PC-9 (cell line): ENCODE results near the gene DNAJC12. TPM values are rescaled to one million over a fixed set of nuclear protein-coding genes. Genes with fewer than 3 reads are reported as not detected.

Experiments used
- BruUV-seq: library from RNA; stranded (reverse); fragments of 400-500 nt; replicated peaks from 2 replicates; lab custom pipeline; 2021; lab: Mats Ljungman, UMichigan
- CTCF ChIA-PET: fragments of 300-600 bp; sonication (Branson Sonifier 250); formaldehyde crosslinking; loops from one replicate; lab custom pipeline; 2022; ENCODE audit warnings: antibody characterized with exemption; lab: Charles Lee
- POLR2A ChIA-PET: fragments of 300-600 bp; sonication (Branson Sonifier 250); formaldehyde crosslinking; loops from one replicate; lab custom pipeline; 2022; ENCODE audit warnings: antibody characterized with exemption; ENCODE audit not compliant: unreplicated experiment; lab: Charles Lee
- DNase-seq, 2 experiments: peaks; one replicate each; pipeline versions ENCODE4 v3.0.0 to v3.0.0-alpha.2; 2015 to 2022; ENCODE audit warnings: mixed read lengths in 1 of 2
- H2AFZ ChIP-seq: fragments of 200-600 bp; sonication (generic); 2 replicates; pipeline ENCODE4 v1.8.1; 2017; ENCODE audit warnings: antibody characterized with exemption
- H3F3A ChIP-seq: fragments of 200-600 bp; sonication (generic); 2 replicates; pipeline ENCODE4 v1.8.1; 2017; ENCODE audit warnings: antibody characterized with exemption, mild to moderate bottlenecking, low read depth; ENCODE audit not compliant: insufficient read depth
- H3K27ac ChIP-seq: fragments of 200-600 bp; sonication (generic); 2 replicates; pipeline ENCODE4 v1.6.1; 2016; ENCODE audit warnings: mixed run types
- H3K27me3 ChIP-seq: fragments of 200-600 bp; sonication (generic); 2 replicates; pipeline ENCODE4 v1.6.1; 2016; ENCODE audit warnings: low read depth, mixed run types; ENCODE audit not compliant: insufficient read depth
- H3K36me3 ChIP-seq: fragments of 200-600 bp; sonication (generic); 2 replicates; pipeline ENCODE4 v1.6.1; 2016; ENCODE audit warnings: low read depth, mixed run types
- H3K4me1 ChIP-seq: fragments of 200-600 bp; sonication (generic); replicated peaks from 2 replicates; pipeline ENCODE4 v1.6.1; 2016; ENCODE audit warnings: mixed run types; ENCODE audit not compliant: insufficient read depth
- H3K4me2 ChIP-seq: fragments of 200-600 bp; sonication (generic); 2 replicates; pipeline ENCODE4 v1.6.1; 2017; ENCODE audit warnings: mixed run types
- H3K4me3 ChIP-seq: fragments of 200-600 bp; sonication (generic); 2 replicates; pipeline ENCODE4 v1.6.1; 2016; ENCODE audit warnings: mixed run types
- H3K79me2 ChIP-seq: fragments of 200-600 bp; sonication (generic); 2 replicates; pipeline ENCODE4 v1.6.1; 2017; ENCODE audit warnings: low read depth, mixed run types
- H3K9me2 ChIP-seq: fragments of 200-600 bp; sonication (generic); 2 replicates; pipeline ENCODE4 v1.8.1; 2017; ENCODE audit warnings: mild to moderate bottlenecking; ENCODE audit not compliant: insufficient read depth
- H3K9me3 ChIP-seq: fragments of 200-600 bp; sonication (generic); 2 replicates; pipeline ENCODE4 v1.8.1; 2016; ENCODE audit warnings: low read depth; ENCODE audit not compliant: insufficient read depth
- H4K20me1 ChIP-seq: fragments of 200-600 bp; sonication (generic); 2 replicates; pipeline ENCODE4 v1.8.1; 2017; ENCODE audit not compliant: insufficient read depth
- CTCF ChIP-seq: fragments of 200-600 bp; sonication (generic); conservative IDR thresholded peaks from 2 replicates; pipeline ENCODE4 v1.6.1; 2017; ENCODE audit warnings: mixed run types, antibody characterized with exemption, mild to moderate bottlenecking, moderate library complexity
- EZH2 ChIP-seq: fragments of 200-600 bp; sonication (generic); IDR thresholded peaks from 2 replicates; pipeline ENCODE4 v1.8.0; 2017; ENCODE audit warnings: antibody characterized with exemption, low read depth
- intact Hi-C: fragments of 100-400 bp; cut with micrococcal nuclease; formaldehyde crosslinking; loops from one replicate; pipeline ENCODE4 v1.10.0; 2022; ENCODE audit not compliant: unreplicated experiment
- total RNA-seq: library from RNA; stranded (reverse); gene quantifications from 2 replicates; pipeline ENCODE4 v1.2.3, GENCODE V29; 2021

The DNAJC12 gene
- total RNA-seq, 1 experiment from 2014 or later = 0.33 TPM

- Histone ChIP-seq H3K9me2 (no peaks in the 10 kb centered on the region), H3K4me2 (no peak overlapping the region), H3K79me2 (no peaks in the 10 kb centered on the region), H2AFZ (no peak overlapping the region), H3F3A (no peaks in the 10 kb centered on the region), H3K27me3 (no peaks in the 10 kb centered on the region), H3K27ac (no peak overlapping the region), H4K20me1 (no peaks in the 10 kb centered on the region), H3K9me3 (no peaks in the 10 kb centered on the region), H3K36me3 (no peaks in the 10 kb centered on the region), H3K4me3 (no peak overlapping the region), H3K4me1 (no peaks in the 10 kb centered on the region)
- no TSS peak for BruUV-seq
- CTCF ChIA-PET = no interaction called here
- no peak for DNase-seq
- no peak for TF ChIP-seq EZH2
- no peak for TF ChIP-seq CTCF
- intact Hi-C loops = loop anchor here (10.0 kb wide), 1 partner anchor 250 kb away; no protein-coding TSS in a partner anchor
- POLR2A ChIA-PET = no interaction called here
Measured at GRCh38 chr10:67775279-67775678, 62.7 kb downstream of the DNAJC12 start.

DNA sequence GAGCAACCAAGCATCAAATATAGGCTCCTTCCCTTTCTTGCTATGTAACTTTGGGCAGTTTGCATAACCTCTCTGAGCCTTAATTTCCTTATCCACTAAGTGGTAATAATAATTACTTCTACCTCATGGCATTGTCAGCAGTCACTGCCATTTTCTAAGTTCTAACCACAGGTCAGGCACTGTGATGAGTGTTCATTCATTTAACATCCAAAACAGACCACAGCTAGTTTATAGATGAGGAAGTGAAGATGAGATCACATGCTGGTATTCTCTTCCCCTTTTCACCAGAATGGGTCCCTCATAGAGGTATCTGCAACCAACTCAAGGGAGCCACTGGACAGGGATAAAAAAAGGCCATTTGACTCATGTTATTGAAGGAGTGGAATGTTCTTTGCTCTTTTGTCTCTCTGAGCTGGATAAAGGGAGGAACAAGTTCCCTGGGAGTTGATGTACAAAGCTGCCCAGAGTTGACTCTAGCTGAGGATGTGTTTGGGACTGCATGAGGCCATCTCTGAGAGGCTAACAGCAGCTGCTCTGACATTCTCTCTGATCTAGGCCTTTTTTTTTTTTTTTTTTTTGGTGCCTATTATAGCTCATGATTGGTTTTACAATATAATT is 65.0 kb downstream of the DNAJC12 start:
- H4K20me1 ChIP-seq = no peaks in the 10 kb centered on the region
- H3K4me3 ChIP-seq = no peak overlapping the region
- H3K9me2 ChIP-seq = no peaks in the 10 kb centered on the region
- H3K79me2 ChIP-seq = no peaks in the 10 kb centered on the region
- H3K27ac ChIP-seq = no peak overlapping the region
- H3K36me3 ChIP-seq = no peaks in the 10 kb centered on the region
- ChIA-PET CTCF (interaction anchor here (0.6 to 0.7 kb wide), 3 partner anchors 285 to 459 kb away, joined by 6 to 8 read pairs (median 7); partner anchors contain the start of gene ATOH7), POLR2A (no interaction called here)
- no TSS peak for BruUV-seq
- DNase-seq = no peak
- H3K9me3 ChIP-seq = no peaks in the 10 kb centered on the region
- no peaks in the 10 kb centered on the region for H3K4me1 ChIP-seq
- intact Hi-C loops = loop anchor here (10.0 kb wide), 1 partner anchor 248 kb away; no protein-coding TSS in a partner anchor
- TF ChIP-seq EZH2 (no peak), CTCF (no peak)
- no peaks in the 10 kb centered on the region for H3F3A ChIP-seq
- no peaks in the 10 kb centered on the region for H3K27me3 ChIP-seq
- H3K4me2 ChIP-seq = no peak overlapping the region
- no peak overlapping the region for H2AFZ ChIP-seq

- Histone ChIP-seq H3K9me3 (no peaks in the 10 kb centered on the region), H3K4me3 (no peak overlapping the region), H3K36me3 (no peaks in the 10 kb centered on the region), H3K27me3 (no peaks in the 10 kb centered on the region), H3K4me1 (no peaks in the 10 kb centered on the region), H3K4me2 (no peak overlapping the region), H3K79me2 (no peaks in the 10 kb centered on the region), H4K20me1 (no peaks in the 10 kb centered on the region), H3F3A (no peaks in the 10 kb centered on the region), H3K9me2 (no peaks in the 10 kb centered on the region), H3K27ac (no peak overlapping the region), H2AFZ (no peak overlapping the region)
- intact Hi-C loops = loop anchor here (10.0 kb wide), 1 partner anchor 247 kb away; no protein-coding TSS in a partner anchor
- no TSS peak for BruUV-seq
- CTCF ChIA-PET = no interaction called here
- TF ChIP-seq CTCF (no peak), EZH2 (no peak)
- POLR2A ChIA-PET = no interaction called here
- DNase-seq = no peak
Measured at GRCh38 chr10:67772151-67772550, 65.8 kb downstream of the DNAJC12 start.
